ENCODE measurements around the gene CEP192.

Gene CEP192

GRCh38 chr18:13103366-13103765 lies 112.2 kb downstream of the CEP192 start:
- no peak for DNase-seq (ENCODE audit: low read depth)

DNA sequence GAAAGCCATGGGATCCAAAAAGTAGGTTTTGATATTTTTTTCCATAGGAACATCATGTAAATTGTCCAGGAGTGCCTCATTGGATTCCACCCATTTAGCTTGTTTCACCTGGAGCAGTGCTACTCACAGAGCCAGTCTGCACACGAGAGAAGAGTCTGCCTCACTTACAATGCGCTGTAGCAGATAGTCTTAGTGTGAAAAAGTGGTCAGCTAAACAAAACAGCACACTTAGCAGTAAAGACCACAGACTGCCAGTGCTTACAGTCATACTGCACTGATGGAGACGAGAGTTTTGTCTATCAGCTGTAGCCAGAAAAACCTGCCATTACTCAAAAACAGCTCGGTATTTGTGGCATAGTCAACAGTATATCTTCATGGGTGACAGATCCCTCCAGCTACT lies 113.9 kb downstream of the CEP192 start:
- DNase-seq (ENCODE audit: low read depth), result no peak

DNA sequence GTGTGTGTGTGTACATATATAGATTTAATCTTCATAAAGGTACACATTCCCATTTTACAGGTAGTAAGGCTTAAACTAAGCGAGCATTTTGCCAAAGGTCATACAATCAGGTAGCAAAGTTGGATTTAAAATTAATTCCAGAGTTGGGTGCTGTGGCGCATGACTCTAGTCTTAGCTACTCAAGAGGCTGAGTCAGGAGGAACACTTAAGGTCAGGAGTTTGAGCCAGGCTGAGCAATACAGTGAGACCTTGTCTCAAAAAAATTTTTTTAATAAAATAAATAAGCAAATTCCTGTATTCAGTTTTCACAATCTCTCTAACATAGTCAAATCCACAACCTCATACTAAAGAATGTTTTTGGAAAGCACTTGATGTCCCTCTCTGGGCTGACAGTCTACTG lies 115.9 kb downstream of the CEP192 start:
- no peak for DNase-seq (ENCODE audit: low read depth)

DNA sequence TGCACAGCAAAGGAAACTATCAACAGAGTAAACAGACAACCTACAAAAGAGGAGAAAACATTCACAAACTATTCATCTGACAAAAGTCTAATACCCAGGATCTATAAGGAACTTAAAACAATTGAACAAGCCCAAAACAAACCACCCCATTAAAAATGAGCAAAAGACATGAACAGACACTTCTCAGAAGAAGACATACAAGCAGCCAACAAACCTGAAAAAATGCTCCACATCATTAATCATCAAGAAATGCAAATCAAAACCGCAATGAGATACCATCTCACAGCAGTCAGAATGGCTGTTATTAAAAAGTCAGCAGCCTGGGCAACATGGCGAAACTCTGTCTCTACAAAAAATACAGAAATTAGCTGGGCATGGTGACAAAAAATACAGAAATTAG lies 117.2 kb downstream of the CEP192 start:
- DNase-seq (ENCODE audit: low read depth), result no peak

GRCh38 chr18:13110559-13110958 lies 119.4 kb downstream of the CEP192 start:
- no peak for DNase-seq (ENCODE audit: low read depth)

DNA sequence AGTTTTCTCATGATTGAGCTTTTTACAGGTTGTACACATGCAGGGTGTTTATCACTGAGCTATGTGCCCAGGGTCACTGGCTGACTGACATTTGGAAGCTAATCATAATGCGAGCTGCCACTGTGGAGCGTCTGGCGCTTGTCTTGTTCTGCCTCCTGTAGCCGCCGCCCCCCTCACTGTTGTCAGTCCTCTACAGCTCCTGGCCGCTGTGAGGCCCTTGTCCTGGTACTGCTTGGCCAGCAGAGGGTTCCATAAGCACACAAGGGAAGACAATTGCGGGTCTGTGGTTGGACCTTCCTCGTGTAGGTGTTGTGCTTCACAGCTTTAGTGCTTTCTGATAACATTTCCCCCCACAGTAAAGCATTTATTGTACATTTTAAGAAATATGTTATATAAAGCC lies 121.8 kb downstream of the CEP192 start:
- DNase-seq (ENCODE audit: low read depth), result no peak

DNA sequence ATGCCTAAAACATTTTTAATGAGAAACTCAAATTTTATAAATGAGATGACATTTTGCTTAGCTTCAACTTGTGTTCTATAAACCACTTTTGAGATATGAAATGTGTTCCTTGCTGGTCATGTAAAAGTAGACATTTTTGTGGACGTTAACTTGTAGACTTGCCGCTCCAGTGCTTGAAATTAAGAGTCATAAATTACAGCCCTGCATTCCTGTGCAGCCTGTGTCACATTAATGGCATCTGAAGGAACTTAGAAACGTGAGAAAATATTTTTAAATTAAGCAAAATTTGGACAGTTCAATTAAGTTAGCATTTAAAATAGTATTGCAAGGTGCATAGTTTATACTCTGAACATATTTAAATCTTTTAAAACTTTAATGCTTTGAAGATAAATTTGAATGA lies 129.1 kb downstream of the CEP192 start:
- DNase-seq (ENCODE audit: low read depth), result no peak

GRCh38 chr18:13120983-13121441 lies 129.8 kb downstream of the CEP192 start:
- no peak for DNase-seq (ENCODE audit: low read depth)

GRCh38 chr18:13124411-13124810 lies 133.2 kb downstream of the CEP192 start:
- DNase-seq (ENCODE audit: low read depth), result no peak

- DNase-seq (ENCODE audit: low read depth), result no peak
Observed at GRCh38 chr18:13125191-13125590, 134.0 kb downstream of the CEP192 start.

- DNase-seq (ENCODE audit: low read depth), result no peak
Observed at GRCh38 chr18:13126966-13127598, 135.9 kb downstream of the CEP192 start.

GRCh38 chr18:13131283-13131682 lies 140.1 kb downstream of the CEP192 start:
- DNase-seq (ENCODE audit: low read depth), result no peak

DNA sequence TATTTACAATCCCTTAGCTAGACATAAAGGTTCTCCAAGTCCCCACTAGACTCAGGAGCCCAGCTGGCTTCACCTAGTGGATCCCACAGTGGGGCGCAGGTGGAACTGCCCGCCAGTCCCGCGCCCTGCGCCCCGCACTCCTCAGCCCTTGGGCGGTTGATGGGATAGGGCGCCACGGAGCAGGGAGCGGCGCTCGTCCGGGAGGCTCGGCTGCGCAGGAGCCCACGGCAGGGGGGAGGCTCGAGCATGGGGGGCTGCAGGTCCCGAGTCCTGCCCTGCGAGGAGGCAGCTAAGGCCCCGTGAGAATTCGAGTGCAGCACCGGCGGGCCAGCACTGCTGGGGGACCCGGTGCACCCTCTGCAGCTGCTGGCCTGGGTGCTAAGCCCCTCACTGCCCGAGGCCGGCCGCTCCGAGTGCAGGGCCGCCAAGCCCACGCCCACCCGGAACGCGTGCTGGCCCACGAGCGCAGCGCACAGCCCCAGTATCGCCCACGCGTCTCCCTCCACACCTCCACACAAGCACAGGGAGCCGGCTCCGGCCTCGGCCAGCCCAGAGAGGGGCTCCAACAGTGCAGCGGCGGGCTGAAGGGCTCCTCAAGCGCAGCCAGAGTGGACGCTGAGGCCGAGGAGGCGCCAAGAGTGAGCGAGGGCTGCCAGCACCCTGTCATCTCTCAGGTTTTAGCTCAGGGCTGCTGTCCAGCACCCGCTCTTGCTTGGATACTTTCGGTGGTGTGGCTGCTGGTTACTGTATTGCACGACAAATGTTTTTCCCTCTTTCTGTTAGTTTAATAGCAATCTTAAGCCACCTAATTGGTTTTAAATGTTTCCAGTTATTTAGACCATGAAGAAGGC lies 143.6 kb downstream of the CEP192 start:
- DNase-seq (ENCODE audit: low read depth), result no peak

DNA sequence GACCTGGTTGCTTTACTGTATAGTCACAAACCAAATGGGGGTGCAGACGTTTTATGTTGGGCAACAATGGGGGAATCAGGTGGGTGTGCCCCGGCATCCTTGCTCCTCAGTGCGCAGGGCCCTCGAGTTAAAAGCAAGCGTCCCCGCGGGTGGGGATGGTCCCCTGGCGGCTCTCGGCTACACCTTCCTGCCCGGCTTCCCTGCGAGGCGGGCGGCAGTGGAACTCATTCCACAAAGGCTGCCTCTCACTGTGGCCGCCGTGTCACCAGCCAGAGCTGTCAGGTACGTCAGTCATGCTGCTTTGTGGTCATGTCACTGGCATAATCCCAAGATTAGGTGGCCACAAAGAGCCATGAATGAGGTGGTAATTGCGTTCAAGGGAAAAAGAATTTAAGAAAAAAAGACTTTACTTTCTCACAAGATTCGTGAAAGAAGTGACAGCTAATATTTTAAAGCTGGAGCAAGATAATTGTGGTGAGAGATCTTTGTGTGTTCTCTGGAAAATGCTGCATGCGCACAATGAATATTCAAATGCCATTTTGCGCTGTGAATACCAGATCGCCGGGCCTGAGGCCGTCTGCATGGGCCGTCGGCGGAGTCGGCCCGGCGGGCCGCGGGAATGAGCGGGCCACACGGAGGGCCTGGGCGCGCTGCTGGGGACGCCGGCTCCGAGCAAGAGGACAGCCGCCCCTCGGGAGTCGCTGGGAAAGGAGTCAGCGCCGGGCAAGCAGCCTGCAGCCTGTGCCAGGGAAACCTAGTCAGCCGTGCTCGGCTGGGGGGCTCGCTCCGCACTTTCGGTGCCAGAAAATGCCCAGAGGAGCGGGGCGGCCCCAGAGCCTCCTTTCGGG lies 145.1 kb downstream of the CEP192 start:
- no peak for DNase-seq (ENCODE audit: low read depth)

- DNase-seq (ENCODE audit: low read depth), result no peak
Observed at GRCh38 chr18:13136904-13137669, 145.9 kb downstream of the CEP192 start.

DNA sequence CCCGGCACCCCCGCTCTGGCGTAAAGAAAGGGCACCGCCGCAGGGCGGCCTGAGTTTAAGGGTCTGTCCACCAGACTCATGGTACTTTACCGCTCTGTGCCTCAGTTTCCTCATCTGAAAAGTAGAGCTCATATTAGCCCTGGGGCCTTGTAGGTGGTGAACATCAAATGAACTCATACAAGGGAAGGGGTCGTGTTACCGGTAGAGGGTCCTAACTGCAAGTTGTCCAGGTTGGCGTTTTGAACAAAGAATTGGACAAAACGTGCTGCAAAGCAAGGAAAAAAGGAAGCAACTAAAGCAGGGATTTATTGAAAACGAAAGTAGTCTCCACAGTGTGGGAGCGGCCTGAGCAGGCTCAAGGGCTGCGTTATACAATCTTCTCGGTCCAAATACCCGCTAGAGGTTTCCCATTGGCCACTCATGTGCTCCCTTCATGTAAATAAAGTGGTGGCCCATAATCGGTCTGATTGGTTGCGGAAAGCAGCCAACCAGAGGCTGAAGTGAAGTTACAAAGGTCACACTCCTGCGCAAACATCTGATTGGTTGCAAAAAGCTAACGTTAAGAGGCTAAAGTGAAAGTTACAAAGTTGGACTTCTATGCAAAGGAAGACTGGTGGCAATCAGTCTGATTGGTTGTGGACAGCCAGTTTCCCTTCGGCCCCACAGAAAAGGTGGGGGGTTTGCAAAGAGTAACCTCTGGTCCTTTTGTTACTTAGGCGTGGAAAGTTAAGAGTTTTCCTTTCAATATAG lies 146.7 kb downstream of the CEP192 start:
- no peak for DNase-seq (ENCODE audit: low read depth)

DNA sequence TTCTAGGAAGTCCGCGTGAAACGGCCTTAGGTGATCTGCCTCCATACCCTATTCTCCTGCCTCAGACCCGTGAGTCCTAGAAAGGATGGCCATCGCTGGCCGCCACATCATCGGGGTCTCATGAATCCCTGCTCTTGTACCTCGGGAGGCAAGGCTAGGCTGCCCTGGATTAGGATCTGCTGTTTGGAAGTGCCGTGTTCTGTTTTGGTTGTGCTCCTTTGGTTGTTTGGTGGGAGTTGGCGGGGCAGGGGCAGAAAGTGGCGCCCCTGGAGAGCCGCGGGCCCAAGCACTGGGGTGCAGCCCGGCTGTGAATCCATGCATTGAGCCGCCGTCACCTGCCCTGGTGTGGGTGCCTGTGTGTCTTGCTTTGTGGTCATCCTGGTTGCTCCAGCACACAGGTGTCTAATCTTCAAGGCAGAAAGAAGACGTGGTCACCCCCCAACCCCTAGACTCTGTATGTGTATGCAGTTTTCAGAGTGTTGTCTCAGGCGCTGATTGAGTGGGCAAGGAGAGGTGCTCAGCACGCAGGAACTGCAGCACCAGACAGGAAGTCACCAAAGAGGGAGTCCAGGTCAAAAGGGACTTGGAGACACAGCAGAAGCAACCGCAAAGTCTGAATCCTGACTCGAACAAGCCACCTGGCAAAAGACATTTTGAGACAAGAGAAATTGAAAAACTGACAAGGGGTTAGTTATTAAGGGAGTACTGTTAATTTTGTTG lies 147.4 kb downstream of the CEP192 start:
- DNase-seq (ENCODE audit: low read depth), result no peak

GRCh38 chr18:13139885-13140450 lies 148.8 kb downstream of the CEP192 start:
- no peak for DNase-seq (ENCODE audit: low read depth)

GRCh38 chr18:13141209-13141608 lies 150.0 kb downstream of the CEP192 start:
- DNase-seq (ENCODE audit: low read depth), result no peak

GRCh38 chr18:13145636-13146190 lies 154.6 kb downstream of the CEP192 start:
- DNase-seq (ENCODE audit: low read depth), result no peak

Data from HS-27A (cell line).